ENCODE results near the gene TMCO1. TPM values are rescaled to one million over a fixed set of nuclear protein-coding genes. Genes with fewer than 3 reads are reported as not detected.
"Not testable (repeated sequence)": the region's sequence is repeated elsewhere in the genome, so short reads cannot be mapped to it uniquely, and the experiment has no call there.

The TMCO1 gene
- total RNA-seq, 1 experiment from 2014 or later: 138 TPM

DNA sequence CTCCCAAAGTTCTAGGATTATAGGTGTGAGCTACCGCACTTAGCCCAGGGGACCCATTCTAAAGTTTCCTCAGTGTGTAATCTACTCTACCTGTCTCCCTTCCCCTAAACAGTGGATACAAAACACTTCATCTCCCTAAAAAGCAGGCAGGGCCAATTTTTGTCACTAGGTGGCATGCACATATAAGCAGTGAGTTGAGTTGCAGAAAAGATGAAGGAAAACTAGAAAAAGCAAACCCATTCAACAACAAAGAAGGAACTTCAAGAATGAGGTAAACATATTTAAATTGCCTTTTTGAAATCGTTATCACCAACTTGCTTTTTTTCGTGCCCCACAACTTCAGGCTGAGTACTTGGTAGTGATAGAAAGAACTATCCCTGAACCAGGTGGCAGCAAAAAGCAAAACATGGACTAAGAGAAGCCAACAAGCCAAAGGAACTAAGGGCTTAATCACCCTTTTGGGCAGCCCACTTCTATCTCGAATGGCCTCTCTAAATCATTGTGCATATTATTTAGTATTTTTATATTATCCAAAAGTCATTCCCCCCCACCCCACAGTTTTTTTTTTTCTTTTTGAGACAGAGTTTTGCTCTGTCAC, 50.7 kb downstream of the TMCO1 start:
- Mint-ChIP-seq H3K36me3 (ENCODE audit: insufficient read depth, unreplicated experiment) (no peaks in the 10 kb centered on the region), H3K27ac (ENCODE audit: unreplicated experiment) (no peak overlapping the region), H3K27me3 (ENCODE audit: insufficient read depth, unreplicated experiment) (no peaks in the 10 kb centered on the region), H3K4me3 (ENCODE audit: unreplicated experiment) (no peak overlapping the region), H3K9me3 (ENCODE audit: unreplicated experiment) (peaks cover 5% of the 10 kb centered on the region), H3K4me1 (ENCODE audit: low read depth, unreplicated experiment) (no peaks in the 10 kb centered on the region)
- POLR2A ChIA-PET: no interaction called here
- TF ChIP-seq, protein P1, sequence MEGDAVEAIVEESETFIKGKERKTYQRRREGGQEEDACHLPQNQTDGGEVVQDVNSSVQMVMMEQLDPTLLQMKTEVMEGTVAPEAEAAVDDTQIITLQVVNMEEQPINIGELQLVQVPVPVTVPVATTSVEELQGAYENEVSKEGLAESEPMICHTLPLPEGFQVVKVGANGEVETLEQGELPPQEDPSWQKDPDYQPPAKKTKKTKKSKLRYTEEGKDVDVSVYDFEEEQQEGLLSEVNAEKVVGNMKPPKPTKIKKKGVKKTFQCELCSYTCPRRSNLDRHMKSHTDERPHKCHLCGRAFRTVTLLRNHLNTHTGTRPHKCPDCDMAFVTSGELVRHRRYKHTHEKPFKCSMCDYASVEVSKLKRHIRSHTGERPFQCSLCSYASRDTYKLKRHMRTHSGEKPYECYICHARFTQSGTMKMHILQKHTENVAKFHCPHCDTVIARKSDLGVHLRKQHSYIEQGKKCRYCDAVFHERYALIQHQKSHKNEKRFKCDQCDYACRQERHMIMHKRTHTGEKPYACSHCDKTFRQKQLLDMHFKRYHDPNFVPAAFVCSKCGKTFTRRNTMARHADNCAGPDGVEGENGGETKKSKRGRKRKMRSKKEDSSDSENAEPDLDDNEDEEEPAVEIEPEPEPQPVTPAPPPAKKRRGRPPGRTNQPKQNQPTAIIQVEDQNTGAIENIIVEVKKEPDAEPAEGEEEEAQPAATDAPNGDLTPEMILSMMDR (IDR thresholded peaks at IDR 0.05; ENCODE audit: insufficient read depth in 1 of 2, low read depth in 1 of 2, low read length in 1 of 2, severe bottlenecking in 1 of 2, unreplicated experiment in 1 of 2): peak; percentile 56 to 88
- intact Hi-C loops (cut with micrococcal nuclease; ENCODE audit: unreplicated experiment): loop anchor here (1.0 to 10.0 kb wide), 5 partner anchors 29 to 757 kb away; no protein-coding TSS in a partner anchor
- no TSS peak for BruUV-seq (replicated peaks)
- H3K4me3 ChIP-seq (ENCODE audit: low read depth, low read length): no peak overlapping the region
- H3K36me3 ChIP-seq (ENCODE audit: control insufficient read depth, insufficient read depth, low read length): no peaks in the 10 kb centered on the region
- CTCF ChIA-PET: interaction anchor here (0.6 kb wide), 1 partner anchor 207 kb away, joined by 7 read pairs; no protein-coding TSS in a partner anchor
- H3K9me3 ChIP-seq: no peaks in the 10 kb centered on the region
- no peaks in the 10 kb centered on the region for H3K4me1 ChIP-seq
- peak; percentile 57 to 65 for DNase-seq
- H3K27me3 ChIP-seq (replicated peaks; ENCODE audit: control insufficient read depth, insufficient read depth, low read length): no peaks in the 10 kb centered on the region; the same call in 1 of the 2 replicates

DNA sequence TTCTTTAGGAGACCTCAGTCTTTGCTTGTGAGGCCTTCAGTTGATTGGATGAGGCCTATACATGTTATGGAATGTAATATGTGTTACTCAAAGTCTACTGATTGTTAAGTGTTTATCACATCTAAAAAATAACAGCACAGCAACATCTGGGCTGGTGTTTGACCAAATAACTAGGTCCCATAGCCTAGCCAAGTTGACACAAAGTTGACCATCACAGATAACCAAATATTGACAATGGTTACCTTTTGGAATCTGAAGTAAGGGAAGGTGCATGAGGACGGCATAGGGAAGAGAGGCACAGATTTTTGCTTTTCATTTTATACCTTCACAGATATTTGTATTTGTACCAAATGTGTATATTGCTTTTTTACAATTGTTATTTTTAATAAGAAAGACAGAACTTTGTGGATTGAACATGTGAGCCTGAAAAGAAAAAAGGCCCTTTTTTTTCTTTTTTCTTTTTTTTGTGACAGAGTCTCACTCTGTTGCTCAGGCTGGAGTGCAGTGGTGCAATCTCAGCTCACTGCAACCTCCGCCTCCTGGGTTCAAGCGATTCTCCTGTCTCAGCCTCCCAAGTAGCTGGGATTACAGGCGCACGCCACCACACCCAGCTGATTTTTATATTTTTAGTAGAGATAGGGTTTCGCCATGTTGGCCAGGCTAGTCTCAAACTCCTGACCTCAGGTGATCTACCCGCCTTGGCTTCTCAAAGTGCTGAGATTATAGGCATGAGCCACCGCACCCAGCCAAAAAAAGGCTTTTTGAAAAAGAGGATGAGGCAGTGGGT, 52.2 kb downstream of the TMCO1 start:
- CTCF ChIA-PET; H3K36me3 Mint-ChIP-seq (ENCODE audit: insufficient read depth, unreplicated experiment); H3K36me3 ChIP-seq (ENCODE audit: control insufficient read depth, insufficient read depth, low read length); H3K27me3 ChIP-seq (replicated peaks; ENCODE audit: control insufficient read depth, insufficient read depth, low read length); BruUV-seq (replicated peaks); DNase-seq; H3K4me1 ChIP-seq; H3K27ac Mint-ChIP-seq (ENCODE audit: unreplicated experiment); H3K9me3 ChIP-seq; H3K27me3 Mint-ChIP-seq (ENCODE audit: insufficient read depth, unreplicated experiment); H3K4me1 Mint-ChIP-seq (ENCODE audit: low read depth, unreplicated experiment); POLR2A ChIA-PET; H3K4me3 ChIP-seq (ENCODE audit: low read depth, low read length); H3K4me3 Mint-ChIP-seq (ENCODE audit: unreplicated experiment): not testable (repeated sequence)
- H3K9me3 Mint-ChIP-seq (ENCODE audit: unreplicated experiment): peaks cover 11% of the 10 kb centered on the region
- intact Hi-C loops (cut with micrococcal nuclease; ENCODE audit: unreplicated experiment): loop anchor here (10.0 kb wide), 1 partner anchor 758 kb away; no protein-coding TSS in a partner anchor

DNA sequence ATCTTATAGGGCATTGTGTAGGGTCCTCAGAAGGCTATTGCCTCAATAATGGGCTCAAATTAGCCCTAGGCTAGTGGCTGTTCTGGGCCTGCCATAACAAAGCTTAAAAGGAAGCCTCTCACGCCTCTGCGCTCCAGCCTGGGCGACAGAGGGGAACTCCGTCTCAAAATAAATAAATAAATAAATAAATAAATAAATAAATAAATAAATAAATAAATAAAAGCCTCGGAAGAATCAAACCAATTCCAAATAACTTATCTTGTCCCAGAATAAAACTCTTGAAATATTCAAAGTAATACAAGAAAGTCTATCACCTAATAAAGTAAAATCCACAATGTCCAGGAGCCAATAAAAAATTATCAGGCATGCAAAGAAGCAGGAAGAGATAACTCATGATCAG, 55.9 kb downstream of the TMCO1 start:
- Histone ChIP-seq H3K4me1 (no peaks in the 10 kb centered on the region), H3K9me3 (no peaks in the 10 kb centered on the region), H3K36me3 (ENCODE audit: control insufficient read depth, insufficient read depth, low read length) (no peaks in the 10 kb centered on the region), H3K4me3 (ENCODE audit: low read depth, low read length) (no peak overlapping the region), H3K27me3 (replicated peaks; ENCODE audit: control insufficient read depth, insufficient read depth, low read length) (no peaks in the 10 kb centered on the region; the same call in 1 of the 2 replicates)
- Mint-ChIP-seq H3K4me3 (ENCODE audit: unreplicated experiment) (no peak overlapping the region), H3K36me3 (ENCODE audit: insufficient read depth, unreplicated experiment) (no peaks in the 10 kb centered on the region), H3K4me1 (ENCODE audit: low read depth, unreplicated experiment) (no peaks in the 10 kb centered on the region), H3K27me3 (ENCODE audit: insufficient read depth, unreplicated experiment) (peaks cover 11% of the 10 kb centered on the region), H3K9me3 (ENCODE audit: unreplicated experiment) (peaks cover 11% of the 10 kb centered on the region), H3K27ac (ENCODE audit: unreplicated experiment) (no peak overlapping the region)
- no TSS peak for BruUV-seq (replicated peaks)
- TF ChIP-seq, protein P1 (IDR thresholded peaks at IDR 0.05; ENCODE audit: insufficient read depth in 1 of 2, low read depth in 1 of 2, low read length in 1 of 2, severe bottlenecking in 1 of 2, unreplicated experiment in 1 of 2): no peak
- intact Hi-C loops (cut with micrococcal nuclease; ENCODE audit: unreplicated experiment): loop anchor here (10.0 kb wide), 1 partner anchor 762 kb away; no protein-coding TSS in a partner anchor
- no peak for DNase-seq
- ChIA-PET CTCF (no interaction called here), POLR2A (no interaction called here)

All from Caco-2 (cell line).